Thyroid gland (tissue), 4 donors: Measurements from ENCODE around the gene AARS2. TPM values are rescaled to one million over a fixed set of nuclear protein-coding genes. Genes with fewer than 3 reads are reported as not detected.

ENCODE experiments used
- DNase-seq, 2 donors: peaks; one replicate each; pipeline ENCODE4 v3.0.0-alpha.2; 2019
- H3K27ac ChIP-seq, 3 donors: fragments of 200-600 bp; sonication (generic); 1 replicate in 2 of 3; 2 replicates in 1 of 3; pipeline ENCODE4 v1.5.1; 2016 to 2019; ENCODE audit warnings: mild to moderate bottlenecking in 1 of 3, moderate library complexity in 1 of 3
- H3K27me3 ChIP-seq: fragments of 200-600 bp; sonication (generic); one replicate; pipeline ENCODE4 v1.5.1; 2019
- H3K36me3 ChIP-seq, 2 donors: fragments of 200-600 bp; sonication (generic); one replicate each; pipeline ENCODE4 v1.5.1; 2016 to 2019
- H3K4me1 ChIP-seq, 2 donors: fragments of 200-600 bp; sonication (generic); one replicate each; pipeline ENCODE4 v1.5.1; 2017 to 2019
- H3K4me3 ChIP-seq, 3 donors: fragments of 200-600 bp; sonication (generic); replicated peaks in 1 of 3; 1 replicate in 2 of 3; 2 replicates in 1 of 3; pipeline ENCODE4 v1.5.1; 2016; ENCODE audit warnings: mild to moderate bottlenecking in 1 of 3
- H3K9me3 ChIP-seq: fragments of 200-600 bp; sonication (generic); one replicate; pipeline ENCODE4 v1.5.1; 2017
- CTCF ChIP-seq, 6 experiments: fragments of 200-600 bp in 3 of 6; fragments of 450-650 bp in 3 of 6; sonication (generic) in 3 of 6; IDR thresholded peaks; one replicate each; pipeline ENCODE4 v1.5.1; 2016 to 2019; ENCODE audit warnings: antibody characterized with exemption in 6 of 6, mild to moderate bottlenecking in 2 of 6, inconsistent platforms in 1 of 6, moderate library complexity in 1 of 6
- POLR2A ChIP-seq, 2 donors: fragments of 450-650 bp; IDR thresholded peaks; one replicate each; pipeline ENCODE4 v1.6.1; 2017; ENCODE audit warnings: antibody characterized with exemption in 2 of 2, mild to moderate bottlenecking in 2 of 2, moderate library complexity in 1 of 2
- WGBS, 2 donors: methylation state at CpG; one replicate each; pipeline ENCODE4 v1.1.5; 2017; 5-methylcytosine and 5-hydroxymethylcytosine counted together
- intact Hi-C: fragments of 100-400 bp; cut with DNase I; formaldehyde crosslinking; loops from one replicate; pipeline ENCODE4 v1.15.1; 2023
- total RNA-seq, 4 donors: library from RNA; depleted of rRNA; stranded (reverse); fragments of >200 nt; gene quantifications; one replicate each; pipeline ENCODE4 v1.2.3, GENCODE V29; 2016

AARS2 gene
- total RNA-seq, 4 donors from 2014 or later, result 9.7 to 18.0 (median 14.2) TPM

- WGBS, 2 donors, result 97 to 100% methylated on average over 2 to 5 of the region's 5 CpGs
- TF ChIP-seq POLR2A (IDR thresholded peaks at IDR 0.05) (no peak), CTCF (IDR thresholded peaks at IDR 0.05) (no peak)
- intact Hi-C loops, result no loop called here
- Histone ChIP-seq H3K4me1 (no peaks in the 10 kb centered on the region), H3K9me3 (no peaks in the 10 kb centered on the region), H3K27me3 (no peaks in the 10 kb centered on the region), H3K4me3 (no peak overlapping the region), H3K36me3 (peaks cover 41 to 64% of the 10 kb centered on the region in 2 donors), H3K27ac (no peak overlapping the region)
- DNase-seq, result no peak
Observed at GRCh38 chr6:44305200-44305725, 7.9 kb downstream of the AARS2 start.

- Histone ChIP-seq H3K27ac (no peak overlapping the region), H3K4me3 (no peak overlapping the region), H3K27me3 (no peaks in the 10 kb centered on the region), H3K36me3 (peaks cover 41 to 57% of the 10 kb centered on the region in 2 donors), H3K4me1 (no peaks in the 10 kb centered on the region), H3K9me3 (no peaks in the 10 kb centered on the region)
- DNase-seq, result peak in 1 of 2 donors; percentile 11
- TF ChIP-seq CTCF (IDR thresholded peaks at IDR 0.05), result peak; percentile 30 to 67 (median 46)
- no peak for TF ChIP-seq POLR2A (IDR thresholded peaks at IDR 0.05)
- WGBS, 2 donors, result 78 to 84% methylated on average over 16 to 17 of the region's 25 CpGs
- intact Hi-C loops, result no loop called here
Observed at GRCh38 chr6:44304282-44305199, 8.6 kb downstream of the AARS2 start.

GRCh38 chr6:44303842-44304241 lies 9.3 kb downstream of the AARS2 start:
- H3K27me3 ChIP-seq, result no peaks in the 10 kb centered on the region
- no peak overlapping the region for H3K27ac ChIP-seq
- no peaks in the 10 kb centered on the region for H3K9me3 ChIP-seq
- H3K4me3 ChIP-seq, result no peak overlapping the region
- peaks cover 36 to 50% of the 10 kb centered on the region in 2 donors for H3K36me3 ChIP-seq
- H3K4me1 ChIP-seq, result no peaks in the 10 kb centered on the region
- TF ChIP-seq POLR2A (IDR thresholded peaks at IDR 0.05) (no peak), CTCF (IDR thresholded peaks at IDR 0.05) (no peak)
- WGBS, 2 donors, result 98 to 100% methylated on average over 5 to 6 of the region's 6 CpGs
- intact Hi-C loops, result no loop called here
- no peak for DNase-seq

GRCh38 chr6:44302856-44303255 lies 10.3 kb downstream of the AARS2 start:
- TF ChIP-seq CTCF (IDR thresholded peaks at IDR 0.05) (no peak), POLR2A (IDR thresholded peaks at IDR 0.05) (no peak)
- Histone ChIP-seq H3K4me1 (peaks cover 0 to 2% of the 10 kb centered on the region in 2 donors), H3K9me3 (no peaks in the 10 kb centered on the region), H3K27ac (no peak overlapping the region), H3K27me3 (no peaks in the 10 kb centered on the region), H3K36me3 (peaks cover 36 to 48% of the 10 kb centered on the region in 2 donors), H3K4me3 (no peak overlapping the region)
- DNase-seq, result no peak
- 94 to 96% methylated on average over 10 to 12 of the region's 12 CpGs for WGBS, 2 donors
- intact Hi-C loops, result no loop called here
